GM23338 (cell line): ENCODE data around the gene NIPSNAP3A.

Source experiments
- CREB1 ChIP-seq: fragments of 250-450 bp; sonication (Bioruptor Pico); IDR thresholded peaks from 2 replicates; pipeline ENCODE4 v1.5.0; 2020; ENCODE audit warnings: low read depth, mild to moderate bottlenecking, moderate library complexity
- EZH2 ChIP-seq: fragments of 200-600 bp; sonication (generic); IDR thresholded peaks from one replicate; pipeline ENCODE4 v1.8.0; 2017; ENCODE audit warnings: antibody characterized with exemption, mild to moderate bottlenecking, low read depth; ENCODE audit not compliant: unreplicated experiment
- EZH2phosphoT487 ChIP-seq: fragments of 200-600 bp; sonication (generic); IDR thresholded peaks from one replicate; pipeline ENCODE4 v1.8.1; 2018; ENCODE audit warnings: antibody characterized with exemption; ENCODE audit not compliant: unreplicated experiment
- JUNB ChIP-seq: IDR thresholded peaks from one replicate; pipeline ENCODE4 v1.6.1; 2016; ENCODE audit warnings: antibody characterized with exemption; ENCODE audit not compliant: unreplicated experiment
- NANOG ChIP-seq: IDR thresholded peaks from 2 replicates; pipeline ENCODE4 v1.6.1; 2016; ENCODE audit warnings: antibody characterized with exemption, borderline replicate concordance
- POLR2AphosphoS5 ChIP-seq: IDR thresholded peaks from 2 replicates; pipeline ENCODE4 v1.6.1; 2016; ENCODE audit warnings: antibody characterized with exemption, low read depth
- STAT1 ChIP-seq: IDR thresholded peaks from one replicate; pipeline ENCODE4 v1.6.1; 2016; ENCODE audit warnings: antibody characterized with exemption; ENCODE audit not compliant: unreplicated experiment
- ZNF114 ChIP-seq: fragments of 250-450 bp; sonication (Bioruptor Pico); IDR thresholded peaks from 2 replicates; pipeline ENCODE4 v1.5.0; 2020; ENCODE audit warnings: mild to moderate bottlenecking, moderate library complexity
- ZNF331 ChIP-seq: fragments of 250-450 bp; sonication (Bioruptor Pico); IDR thresholded peaks from 2 replicates; pipeline ENCODE4 v1.5.0; 2020; ENCODE audit warnings: low read depth, mild to moderate bottlenecking, moderate library complexity
- TF ChIP-seq, protein P1 (sequence below), 2 experiments: fragments of 200-600 bp in 1 of 2; sonication (generic) in 1 of 2; conservative IDR thresholded peaks; 2 replicates each; pipeline versions ENCODE4 v1.5.1 to v1.6.1; 2016 to 2017; ENCODE audit warnings: antibody characterized with exemption in 2 of 2, low read depth in 2 of 2, mild to moderate bottlenecking in 2 of 2, moderate library complexity in 1 of 2
- TF ChIP-seq, protein P2 (sequence below): IDR thresholded peaks from one replicate; pipeline ENCODE4 v1.6.1; 2018; ENCODE audit warnings: antibody characterized with exemption; ENCODE audit not compliant: unreplicated experiment
- TF ChIP-seq, protein P3 (sequence below): fragments of 250-450 bp; sonication (Bioruptor Pico); IDR thresholded peaks from 2 replicates; pipeline ENCODE4 v1.5.0; 2020; ENCODE audit warnings: mild to moderate bottlenecking, moderate library complexity
- TF ChIP-seq, protein P4 (sequence below): IDR thresholded peaks from 2 replicates; pipeline ENCODE4 v1.6.1; 2016; ENCODE audit warnings: antibody characterized with exemption

DNA sequence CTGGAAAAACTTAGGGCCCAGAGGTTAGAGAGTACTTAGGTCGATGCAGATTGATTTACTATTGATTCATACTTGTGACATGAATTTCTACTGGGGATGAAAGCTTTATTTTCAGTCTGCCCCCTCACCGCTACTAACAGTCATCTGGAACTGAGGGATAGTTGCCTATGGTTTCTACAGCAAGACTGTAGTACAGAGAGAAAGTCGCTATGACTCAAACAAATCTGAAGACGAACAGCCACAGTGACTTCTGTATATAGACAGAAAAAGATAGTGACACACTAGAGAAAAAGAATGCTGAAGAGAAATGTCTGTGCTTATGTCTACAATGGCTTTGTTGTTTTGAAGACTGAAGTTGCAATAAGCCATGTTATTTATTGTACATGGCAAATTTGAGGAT is 35.9 kb upstream of the NIPSNAP3A start:
- TF ChIP-seq, protein P1, sequence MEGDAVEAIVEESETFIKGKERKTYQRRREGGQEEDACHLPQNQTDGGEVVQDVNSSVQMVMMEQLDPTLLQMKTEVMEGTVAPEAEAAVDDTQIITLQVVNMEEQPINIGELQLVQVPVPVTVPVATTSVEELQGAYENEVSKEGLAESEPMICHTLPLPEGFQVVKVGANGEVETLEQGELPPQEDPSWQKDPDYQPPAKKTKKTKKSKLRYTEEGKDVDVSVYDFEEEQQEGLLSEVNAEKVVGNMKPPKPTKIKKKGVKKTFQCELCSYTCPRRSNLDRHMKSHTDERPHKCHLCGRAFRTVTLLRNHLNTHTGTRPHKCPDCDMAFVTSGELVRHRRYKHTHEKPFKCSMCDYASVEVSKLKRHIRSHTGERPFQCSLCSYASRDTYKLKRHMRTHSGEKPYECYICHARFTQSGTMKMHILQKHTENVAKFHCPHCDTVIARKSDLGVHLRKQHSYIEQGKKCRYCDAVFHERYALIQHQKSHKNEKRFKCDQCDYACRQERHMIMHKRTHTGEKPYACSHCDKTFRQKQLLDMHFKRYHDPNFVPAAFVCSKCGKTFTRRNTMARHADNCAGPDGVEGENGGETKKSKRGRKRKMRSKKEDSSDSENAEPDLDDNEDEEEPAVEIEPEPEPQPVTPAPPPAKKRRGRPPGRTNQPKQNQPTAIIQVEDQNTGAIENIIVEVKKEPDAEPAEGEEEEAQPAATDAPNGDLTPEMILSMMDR (conservative IDR thresholded peaks at IDR 0.05; ENCODE audit: low read depth in 2 of 2): no peak
- TF ChIP-seq POLR2AphosphoS5 (no peak), EZH2phosphoT487 (no peak), EZH2 (no peak), ZNF331 (CRISPR knock-in tag) (no peak), ZNF114 (CRISPR knock-in tag) (no peak), CREB1 (CRISPR knock-in tag) (no peak), JUNB (no peak), NANOG (no peak), STAT1 (no peak)
- TF ChIP-seq, protein P2, sequence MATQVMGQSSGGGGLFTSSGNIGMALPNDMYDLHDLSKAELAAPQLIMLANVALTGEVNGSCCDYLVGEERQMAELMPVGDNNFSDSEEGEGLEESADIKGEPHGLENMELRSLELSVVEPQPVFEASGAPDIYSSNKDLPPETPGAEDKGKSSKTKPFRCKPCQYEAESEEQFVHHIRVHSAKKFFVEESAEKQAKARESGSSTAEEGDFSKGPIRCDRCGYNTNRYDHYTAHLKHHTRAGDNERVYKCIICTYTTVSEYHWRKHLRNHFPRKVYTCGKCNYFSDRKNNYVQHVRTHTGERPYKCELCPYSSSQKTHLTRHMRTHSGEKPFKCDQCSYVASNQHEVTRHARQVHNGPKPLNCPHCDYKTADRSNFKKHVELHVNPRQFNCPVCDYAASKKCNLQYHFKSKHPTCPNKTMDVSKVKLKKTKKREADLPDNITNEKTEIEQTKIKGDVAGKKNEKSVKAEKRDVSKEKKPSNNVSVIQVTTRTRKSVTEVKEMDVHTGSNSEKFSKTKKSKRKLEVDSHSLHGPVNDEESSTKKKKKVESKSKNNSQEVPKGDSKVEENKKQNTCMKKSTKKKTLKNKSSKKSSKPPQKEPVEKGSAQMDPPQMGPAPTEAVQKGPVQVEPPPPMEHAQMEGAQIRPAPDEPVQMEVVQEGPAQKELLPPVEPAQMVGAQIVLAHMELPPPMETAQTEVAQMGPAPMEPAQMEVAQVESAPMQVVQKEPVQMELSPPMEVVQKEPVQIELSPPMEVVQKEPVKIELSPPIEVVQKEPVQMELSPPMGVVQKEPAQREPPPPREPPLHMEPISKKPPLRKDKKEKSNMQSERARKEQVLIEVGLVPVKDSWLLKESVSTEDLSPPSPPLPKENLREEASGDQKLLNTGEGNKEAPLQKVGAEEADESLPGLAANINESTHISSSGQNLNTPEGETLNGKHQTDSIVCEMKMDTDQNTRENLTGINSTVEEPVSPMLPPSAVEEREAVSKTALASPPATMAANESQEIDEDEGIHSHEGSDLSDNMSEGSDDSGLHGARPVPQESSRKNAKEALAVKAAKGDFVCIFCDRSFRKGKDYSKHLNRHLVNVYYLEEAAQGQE: no peak
- TF ChIP-seq, protein P3, sequence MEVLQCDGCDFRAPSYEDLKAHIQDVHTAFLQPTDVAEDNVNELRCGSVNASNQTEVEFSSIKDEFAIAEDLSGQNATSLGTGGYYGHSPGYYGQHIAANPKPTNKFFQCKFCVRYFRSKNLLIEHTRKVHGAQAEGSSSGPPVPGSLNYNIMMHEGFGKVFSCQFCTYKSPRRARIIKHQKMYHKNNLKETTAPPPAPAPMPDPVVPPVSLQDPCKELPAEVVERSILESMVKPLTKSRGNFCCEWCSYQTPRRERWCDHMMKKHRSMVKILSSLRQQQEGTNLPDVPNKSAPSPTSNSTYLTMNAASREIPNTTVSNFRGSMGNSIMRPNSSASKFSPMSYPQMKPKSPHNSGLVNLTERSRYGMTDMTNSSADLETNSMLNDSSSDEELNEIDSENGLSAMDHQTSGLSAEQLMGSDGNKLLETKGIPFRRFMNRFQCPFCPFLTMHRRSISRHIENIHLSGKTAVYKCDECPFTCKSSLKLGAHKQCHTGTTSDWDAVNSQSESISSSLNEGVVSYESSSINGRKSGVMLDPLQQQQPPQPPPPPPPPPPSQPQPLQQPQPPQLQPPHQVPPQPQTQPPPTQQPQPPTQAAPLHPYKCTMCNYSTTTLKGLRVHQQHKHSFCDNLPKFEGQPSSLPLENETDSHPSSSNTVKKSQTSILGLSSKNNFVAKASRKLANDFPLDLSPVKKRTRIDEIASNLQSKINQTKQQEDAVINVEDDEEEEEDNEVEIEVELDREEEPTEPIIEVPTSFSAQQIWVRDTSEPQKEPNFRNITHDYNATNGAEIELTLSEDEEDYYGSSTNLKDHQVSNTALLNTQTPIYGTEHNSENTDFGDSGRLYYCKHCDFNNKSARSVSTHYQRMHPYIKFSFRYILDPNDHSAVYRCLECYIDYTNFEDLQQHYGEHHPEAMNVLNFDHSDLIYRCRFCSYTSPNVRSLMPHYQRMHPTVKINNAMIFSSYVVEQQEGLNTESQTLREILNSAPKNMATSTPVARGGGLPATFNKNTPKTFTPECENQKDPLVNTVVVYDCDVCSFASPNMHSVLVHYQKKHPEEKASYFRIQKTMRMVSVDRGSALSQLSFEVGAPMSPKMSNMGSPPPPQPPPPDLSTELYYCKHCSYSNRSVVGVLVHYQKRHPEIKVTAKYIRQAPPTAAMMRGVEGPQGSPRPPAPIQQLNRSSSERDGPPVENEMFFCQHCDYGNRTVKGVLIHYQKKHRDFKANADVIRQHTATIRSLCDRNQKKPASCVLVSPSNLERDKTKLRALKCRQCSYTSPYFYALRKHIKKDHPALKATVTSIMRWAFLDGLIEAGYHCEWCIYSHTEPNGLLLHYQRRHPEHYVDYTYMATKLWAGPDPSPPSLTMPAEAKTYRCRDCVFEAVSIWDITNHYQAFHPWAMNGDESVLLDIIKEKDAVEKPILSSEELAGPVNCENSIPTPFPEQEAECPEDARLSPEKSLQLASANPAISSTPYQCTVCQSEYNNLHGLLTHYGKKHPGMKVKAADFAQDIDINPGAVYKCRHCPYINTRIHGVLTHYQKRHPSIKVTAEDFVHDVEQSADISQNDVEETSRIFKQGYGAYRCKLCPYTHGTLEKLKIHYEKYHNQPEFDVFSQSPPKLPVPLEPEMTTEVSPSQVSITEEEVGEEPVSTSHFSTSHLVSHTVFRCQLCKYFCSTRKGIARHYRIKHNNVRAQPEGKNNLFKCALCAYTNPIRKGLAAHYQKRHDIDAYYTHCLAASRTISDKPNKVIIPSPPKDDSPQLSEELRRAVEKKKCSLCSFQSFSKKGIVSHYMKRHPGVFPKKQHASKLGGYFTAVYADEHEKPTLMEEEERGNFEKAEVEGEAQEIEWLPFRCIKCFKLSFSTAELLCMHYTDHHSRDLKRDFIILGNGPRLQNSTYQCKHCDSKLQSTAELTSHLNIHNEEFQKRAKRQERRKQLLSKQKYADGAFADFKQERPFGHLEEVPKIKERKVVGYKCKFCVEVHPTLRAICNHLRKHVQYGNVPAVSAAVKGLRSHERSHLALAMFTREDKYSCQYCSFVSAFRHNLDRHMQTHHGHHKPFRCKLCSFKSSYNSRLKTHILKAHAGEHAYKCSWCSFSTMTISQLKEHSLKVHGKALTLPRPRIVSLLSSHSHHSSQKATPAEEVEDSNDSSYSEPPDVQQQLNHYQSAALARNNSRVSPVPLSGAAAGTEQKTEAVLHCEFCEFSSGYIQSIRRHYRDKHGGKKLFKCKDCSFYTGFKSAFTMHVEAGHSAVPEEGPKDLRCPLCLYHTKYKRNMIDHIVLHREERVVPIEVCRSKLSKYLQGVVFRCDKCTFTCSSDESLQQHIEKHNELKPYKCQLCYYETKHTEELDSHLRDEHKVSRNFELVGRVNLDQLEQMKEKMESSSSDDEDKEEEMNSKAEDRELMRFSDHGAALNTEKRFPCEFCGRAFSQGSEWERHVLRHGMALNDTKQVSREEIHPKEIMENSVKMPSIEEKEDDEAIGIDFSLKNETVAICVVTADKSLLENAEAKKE: no peak
- TF ChIP-seq, protein P4, sequence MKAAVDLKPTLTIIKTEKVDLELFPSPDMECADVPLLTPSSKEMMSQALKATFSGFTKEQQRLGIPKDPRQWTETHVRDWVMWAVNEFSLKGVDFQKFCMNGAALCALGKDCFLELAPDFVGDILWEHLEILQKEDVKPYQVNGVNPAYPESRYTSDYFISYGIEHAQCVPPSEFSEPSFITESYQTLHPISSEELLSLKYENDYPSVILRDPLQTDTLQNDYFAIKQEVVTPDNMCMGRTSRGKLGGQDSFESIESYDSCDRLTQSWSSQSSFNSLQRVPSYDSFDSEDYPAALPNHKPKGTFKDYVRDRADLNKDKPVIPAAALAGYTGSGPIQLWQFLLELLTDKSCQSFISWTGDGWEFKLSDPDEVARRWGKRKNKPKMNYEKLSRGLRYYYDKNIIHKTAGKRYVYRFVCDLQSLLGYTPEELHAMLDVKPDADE: no peak
